ENCODE measurements around the gene MTA3. TPM values are rescaled to one million over a fixed set of nuclear protein-coding genes. Genes with fewer than 3 reads are reported as not detected.

The MTA3 gene
- total and polyA plus RNA-seq, 2 donors (not counting 1 experiment from before 2014, with no cell fraction given): 13.4 to 33.2 TPM

GRCh38 chr2:42673989-42674579 lies 105.7 kb downstream of the MTA3 start:
- TF ChIP-seq EZH2 (IDR thresholded peaks at IDR 0.05; ENCODE audit: borderline replicate concordance, insufficient read depth, low read depth, low read length, poor library complexity, severe bottlenecking) (no peak), CTCF (IDR thresholded peaks at IDR 0.05) (no peak)
- no peaks in the 10 kb centered on the region for H3K27me3 Mint-ChIP-seq
- H3K36me3 ChIP-seq (replicated peaks in 1 of 2; ENCODE audit: control extremely low read depth in 1 of 2, control insufficient read depth in 1 of 2, extremely low read depth in 1 of 2, insufficient read depth in 2 of 2, low read length in 1 of 2): peaks cover 1 to 2% of the 10 kb centered on the region in 2 experiments
- H3K27ac ChIP-seq (ENCODE audit: low read length in 2 of 2): no peak overlapping the region
- no peaks in the 10 kb centered on the region for H3K27me3 ChIP-seq (replicated peaks in 1 of 4; ENCODE audit: control extremely low read depth in 1 of 4, control insufficient read depth in 3 of 4, insufficient read depth in 4 of 4, low read length in 3 of 4)
- ATAC-seq (ENCODE audit: low read depth) (no peak), DNase-seq (no peak)
- no peaks in the 10 kb centered on the region for H3K79me2 ChIP-seq (ENCODE audit: control insufficient read depth, insufficient read depth, low read length)
- peaks cover 8% of the 10 kb centered on the region for H3K4me1 Mint-ChIP-seq
- H3K9ac ChIP-seq (ENCODE audit: low read length): no peak overlapping the region
- H3K27ac Mint-ChIP-seq: no peak overlapping the region
- no peaks in the 10 kb centered on the region for H3K9me3 Mint-ChIP-seq (ENCODE audit: insufficient read depth)
- no peak overlapping the region for H3K4me2 ChIP-seq (replicated peaks; ENCODE audit: low read depth, low read length, poor library complexity, severe bottlenecking)
- no peaks in the 10 kb centered on the region for H3K9me3 ChIP-seq (ENCODE audit: control extremely low read depth in 1 of 3, control insufficient read depth in 2 of 3, insufficient read depth in 1 of 3, low read length in 2 of 3)
- H4K20me1 ChIP-seq (ENCODE audit: control insufficient read depth, insufficient read depth, low read length, poor library complexity, severe bottlenecking): no peaks in the 10 kb centered on the region
- intact Hi-C loops (cut with micrococcal nuclease): no loop called here
- no peak overlapping the region for H3K4me3 Mint-ChIP-seq
- CTCF ChIA-PET: interaction anchor here (0.6 to 3.0 kb wide), 4 partner anchors 10 to 891 kb away, joined by 3 to 14 read pairs (median 5); no protein-coding TSS in a partner anchor
- no CpG with 5 or more reads among the region's 1 CpG for WGBS (ENCODE audit: insufficient coverage)
- no peak overlapping the region for H2AFZ ChIP-seq (ENCODE audit: insufficient read depth, low read depth, low read length, poor library complexity, severe bottlenecking)
- H3K4me1 ChIP-seq (ENCODE audit: control insufficient read depth in 2 of 2, insufficient read depth in 2 of 2, low read length in 2 of 2): peaks cover 0 to 2% of the 10 kb centered on the region in 2 donors
- H3K4me3 ChIP-seq (ENCODE audit: control extremely low read depth in 1 of 5, extremely low read depth in 1 of 5, insufficient read depth in 1 of 5, low read depth in 2 of 5, low read length in 4 of 5): no peak overlapping the region
- POLR2A ChIA-PET: no interaction called here

- H3K79me2 ChIP-seq (ENCODE audit: control insufficient read depth, insufficient read depth, low read length): no peaks in the 10 kb centered on the region
- peaks cover 1 to 2% of the 10 kb centered on the region in 2 experiments for H3K36me3 ChIP-seq (replicated peaks in 1 of 2; ENCODE audit: control extremely low read depth in 1 of 2, control insufficient read depth in 1 of 2, extremely low read depth in 1 of 2, insufficient read depth in 2 of 2, low read length in 1 of 2)
- H3K4me3 ChIP-seq (ENCODE audit: control extremely low read depth in 1 of 5, extremely low read depth in 1 of 5, insufficient read depth in 1 of 5, low read depth in 2 of 5, low read length in 4 of 5): no peak overlapping the region
- ATAC-seq (ENCODE audit: low read depth) (no peak), DNase-seq (no peak)
- no CpG with 5 or more reads among the region's 2 CpGs for WGBS (ENCODE audit: insufficient coverage)
- H3K4me1 ChIP-seq (ENCODE audit: control insufficient read depth in 2 of 2, insufficient read depth in 2 of 2, low read length in 2 of 2): no peaks in the 10 kb centered on the region
- no peaks in the 10 kb centered on the region for H3K4me1 Mint-ChIP-seq
- no peak overlapping the region for H3K4me3 Mint-ChIP-seq
- H3K4me2 ChIP-seq (replicated peaks; ENCODE audit: low read depth, low read length, poor library complexity, severe bottlenecking): no peak overlapping the region
- H3K27me3 ChIP-seq (replicated peaks in 1 of 4; ENCODE audit: control extremely low read depth in 1 of 4, control insufficient read depth in 3 of 4, insufficient read depth in 4 of 4, low read length in 3 of 4): no peaks in the 10 kb centered on the region
- ChIA-PET CTCF (interaction anchor here (1.2 to 3.0 kb wide), 2 partner anchors 12 to 81 kb away, joined by 3 to 14 read pairs; no protein-coding TSS in a partner anchor), POLR2A (no interaction called here)
- no peaks in the 10 kb centered on the region for H3K9me3 Mint-ChIP-seq (ENCODE audit: insufficient read depth)
- H3K27ac Mint-ChIP-seq: no peak overlapping the region
- no peak overlapping the region for H2AFZ ChIP-seq (ENCODE audit: insufficient read depth, low read depth, low read length, poor library complexity, severe bottlenecking)
- no peak overlapping the region for H3K27ac ChIP-seq (ENCODE audit: low read length in 2 of 2)
- intact Hi-C loops (cut with micrococcal nuclease): no loop called here
- TF ChIP-seq EZH2 (IDR thresholded peaks at IDR 0.05; ENCODE audit: borderline replicate concordance, insufficient read depth, low read depth, low read length, poor library complexity, severe bottlenecking): no peak
- TF ChIP-seq CTCF (IDR thresholded peaks at IDR 0.05): no peak
- no peaks in the 10 kb centered on the region for H3K27me3 Mint-ChIP-seq
- H3K9me3 ChIP-seq (ENCODE audit: control extremely low read depth in 1 of 3, control insufficient read depth in 2 of 3, insufficient read depth in 1 of 3, low read length in 2 of 3): no peaks in the 10 kb centered on the region
- no peak overlapping the region for H3K9ac ChIP-seq (ENCODE audit: low read length)
- no peaks in the 10 kb centered on the region for H4K20me1 ChIP-seq (ENCODE audit: control insufficient read depth, insufficient read depth, low read length, poor library complexity, severe bottlenecking)
Measured at GRCh38 chr2:42675815-42676214, 107.4 kb downstream of the MTA3 start.

Measured in B cell (primary cell).